Measurements from ENCODE around the gene TBC1D1. TPM values are rescaled to one million over a fixed set of nuclear protein-coding genes. Genes with fewer than 3 reads are reported as not detected.

Gene TBC1D1
- total and polyA plus RNA-seq, 2 experiments from 2014 or later, result 53.9 to 151 TPM

DNA sequence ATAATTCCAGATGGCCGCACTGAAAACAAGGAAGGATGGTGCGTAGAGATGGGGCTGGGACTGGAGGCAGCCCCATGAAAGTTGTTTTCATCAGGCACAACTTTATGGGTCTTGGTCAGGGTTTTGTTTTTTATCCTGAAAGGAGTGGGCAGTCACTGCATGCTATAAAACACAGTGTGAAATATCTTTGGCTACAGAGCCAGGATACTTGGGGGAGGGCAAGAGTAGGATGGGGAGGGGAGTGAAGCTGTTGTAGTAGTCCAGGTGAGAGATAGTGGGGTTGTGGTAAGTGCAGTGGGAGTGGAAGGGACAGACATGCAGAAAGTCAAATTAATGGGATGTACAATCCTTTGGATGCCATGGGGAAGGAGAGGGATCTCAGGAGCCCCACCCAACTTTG lies 125.8 kb downstream of the TBC1D1 start:
- Histone ChIP-seq H3K36me3 (ENCODE audit: insufficient read depth) (peaks cover 8% of the 10 kb centered on the region; the same call in 1 of the 2 replicates), H3K79me2 (replicated peaks; ENCODE audit: insufficient read depth) (peaks cover 7% of the 10 kb centered on the region), H3K27me3 (ENCODE audit: insufficient read depth) (no peaks in the 10 kb centered on the region), H4K20me1 (replicated peaks; ENCODE audit: insufficient read depth) (peaks cover 8% of the 10 kb centered on the region; the same call in 1 of the 2 replicates), H3K27ac (ENCODE audit: low read depth) (no peak overlapping the region), H3K4me3 (no peak overlapping the region), H3F3A (replicated peaks; ENCODE audit: low read depth) (no peaks in the 10 kb centered on the region), H3K4me2 (no peak overlapping the region), H2AFZ (no peak overlapping the region), H3K9me2 (ENCODE audit: insufficient read depth) (no peaks in the 10 kb centered on the region), H3K4me1 (ENCODE audit: insufficient read depth) (no peaks in the 10 kb centered on the region)
- Mint-ChIP-seq H3K27me3 (ENCODE audit: insufficient read depth, low read depth, poor library complexity) (no peaks in the 10 kb centered on the region), H3K9me3 (peaks cover 3% of the 10 kb centered on the region; the same call in 1 of the 3 replicates), H3K4me3 (no peak overlapping the region), H3K4me1 (peaks cover 3% of the 10 kb centered on the region; the same call in 1 of the 3 replicates), H3K27ac (no peak overlapping the region), H3K36me3 (ENCODE audit: low read depth) (peaks cover 29% of the 10 kb centered on the region)
- ATAC-seq, result no peak
- TF ChIP-seq JUNB (IDR thresholded peaks at IDR 0.05; ENCODE audit: unreplicated experiment) (no peak), ZNF114 (CRISPR knock-in tag; IDR thresholded peaks at IDR 0.05) (no peak), EZH2 (IDR thresholded peaks at IDR 0.05; ENCODE audit: low read depth, unreplicated experiment) (no peak), EZH2phosphoT487 (IDR thresholded peaks at IDR 0.05; ENCODE audit: unreplicated experiment) (no peak), STAT1 (IDR thresholded peaks at IDR 0.05; ENCODE audit: unreplicated experiment) (no peak), POLR2AphosphoS5 (IDR thresholded peaks at IDR 0.05; ENCODE audit: low read depth) (no peak), REST (IDR thresholded peaks at IDR 0.05; ENCODE audit: unreplicated experiment) (no peak), ZNF331 (CRISPR knock-in tag; IDR thresholded peaks at IDR 0.05; ENCODE audit: low read depth) (no peak), ETS1 (IDR thresholded peaks at IDR 0.05) (no peak), CTCF (conservative IDR thresholded peaks at IDR 0.05; ENCODE audit: low read depth in 2 of 2) (no peak), NANOG (IDR thresholded peaks at IDR 0.05; ENCODE audit: borderline replicate concordance) (no peak), CREB1 (CRISPR knock-in tag; IDR thresholded peaks at IDR 0.05; ENCODE audit: low read depth) (no peak)
- TF ChIP-seq, protein P1, sequence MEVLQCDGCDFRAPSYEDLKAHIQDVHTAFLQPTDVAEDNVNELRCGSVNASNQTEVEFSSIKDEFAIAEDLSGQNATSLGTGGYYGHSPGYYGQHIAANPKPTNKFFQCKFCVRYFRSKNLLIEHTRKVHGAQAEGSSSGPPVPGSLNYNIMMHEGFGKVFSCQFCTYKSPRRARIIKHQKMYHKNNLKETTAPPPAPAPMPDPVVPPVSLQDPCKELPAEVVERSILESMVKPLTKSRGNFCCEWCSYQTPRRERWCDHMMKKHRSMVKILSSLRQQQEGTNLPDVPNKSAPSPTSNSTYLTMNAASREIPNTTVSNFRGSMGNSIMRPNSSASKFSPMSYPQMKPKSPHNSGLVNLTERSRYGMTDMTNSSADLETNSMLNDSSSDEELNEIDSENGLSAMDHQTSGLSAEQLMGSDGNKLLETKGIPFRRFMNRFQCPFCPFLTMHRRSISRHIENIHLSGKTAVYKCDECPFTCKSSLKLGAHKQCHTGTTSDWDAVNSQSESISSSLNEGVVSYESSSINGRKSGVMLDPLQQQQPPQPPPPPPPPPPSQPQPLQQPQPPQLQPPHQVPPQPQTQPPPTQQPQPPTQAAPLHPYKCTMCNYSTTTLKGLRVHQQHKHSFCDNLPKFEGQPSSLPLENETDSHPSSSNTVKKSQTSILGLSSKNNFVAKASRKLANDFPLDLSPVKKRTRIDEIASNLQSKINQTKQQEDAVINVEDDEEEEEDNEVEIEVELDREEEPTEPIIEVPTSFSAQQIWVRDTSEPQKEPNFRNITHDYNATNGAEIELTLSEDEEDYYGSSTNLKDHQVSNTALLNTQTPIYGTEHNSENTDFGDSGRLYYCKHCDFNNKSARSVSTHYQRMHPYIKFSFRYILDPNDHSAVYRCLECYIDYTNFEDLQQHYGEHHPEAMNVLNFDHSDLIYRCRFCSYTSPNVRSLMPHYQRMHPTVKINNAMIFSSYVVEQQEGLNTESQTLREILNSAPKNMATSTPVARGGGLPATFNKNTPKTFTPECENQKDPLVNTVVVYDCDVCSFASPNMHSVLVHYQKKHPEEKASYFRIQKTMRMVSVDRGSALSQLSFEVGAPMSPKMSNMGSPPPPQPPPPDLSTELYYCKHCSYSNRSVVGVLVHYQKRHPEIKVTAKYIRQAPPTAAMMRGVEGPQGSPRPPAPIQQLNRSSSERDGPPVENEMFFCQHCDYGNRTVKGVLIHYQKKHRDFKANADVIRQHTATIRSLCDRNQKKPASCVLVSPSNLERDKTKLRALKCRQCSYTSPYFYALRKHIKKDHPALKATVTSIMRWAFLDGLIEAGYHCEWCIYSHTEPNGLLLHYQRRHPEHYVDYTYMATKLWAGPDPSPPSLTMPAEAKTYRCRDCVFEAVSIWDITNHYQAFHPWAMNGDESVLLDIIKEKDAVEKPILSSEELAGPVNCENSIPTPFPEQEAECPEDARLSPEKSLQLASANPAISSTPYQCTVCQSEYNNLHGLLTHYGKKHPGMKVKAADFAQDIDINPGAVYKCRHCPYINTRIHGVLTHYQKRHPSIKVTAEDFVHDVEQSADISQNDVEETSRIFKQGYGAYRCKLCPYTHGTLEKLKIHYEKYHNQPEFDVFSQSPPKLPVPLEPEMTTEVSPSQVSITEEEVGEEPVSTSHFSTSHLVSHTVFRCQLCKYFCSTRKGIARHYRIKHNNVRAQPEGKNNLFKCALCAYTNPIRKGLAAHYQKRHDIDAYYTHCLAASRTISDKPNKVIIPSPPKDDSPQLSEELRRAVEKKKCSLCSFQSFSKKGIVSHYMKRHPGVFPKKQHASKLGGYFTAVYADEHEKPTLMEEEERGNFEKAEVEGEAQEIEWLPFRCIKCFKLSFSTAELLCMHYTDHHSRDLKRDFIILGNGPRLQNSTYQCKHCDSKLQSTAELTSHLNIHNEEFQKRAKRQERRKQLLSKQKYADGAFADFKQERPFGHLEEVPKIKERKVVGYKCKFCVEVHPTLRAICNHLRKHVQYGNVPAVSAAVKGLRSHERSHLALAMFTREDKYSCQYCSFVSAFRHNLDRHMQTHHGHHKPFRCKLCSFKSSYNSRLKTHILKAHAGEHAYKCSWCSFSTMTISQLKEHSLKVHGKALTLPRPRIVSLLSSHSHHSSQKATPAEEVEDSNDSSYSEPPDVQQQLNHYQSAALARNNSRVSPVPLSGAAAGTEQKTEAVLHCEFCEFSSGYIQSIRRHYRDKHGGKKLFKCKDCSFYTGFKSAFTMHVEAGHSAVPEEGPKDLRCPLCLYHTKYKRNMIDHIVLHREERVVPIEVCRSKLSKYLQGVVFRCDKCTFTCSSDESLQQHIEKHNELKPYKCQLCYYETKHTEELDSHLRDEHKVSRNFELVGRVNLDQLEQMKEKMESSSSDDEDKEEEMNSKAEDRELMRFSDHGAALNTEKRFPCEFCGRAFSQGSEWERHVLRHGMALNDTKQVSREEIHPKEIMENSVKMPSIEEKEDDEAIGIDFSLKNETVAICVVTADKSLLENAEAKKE (CRISPR knock-in tag; IDR thresholded peaks at IDR 0.05), result no peak
- no peak for DNase-seq (ENCODE audit: low spot score)

Data from GM23338 (cell line).